Heart right ventricle (tissue), 16 donors: ENCODE measurements around the gene ADK. TPM values are rescaled to one million over a fixed set of nuclear protein-coding genes. Genes with fewer than 3 reads are reported as not detected.

Experiments
- ATAC-seq, 8 donors: fragments of 200-7000 bp; cut with Tn5 transposase; one replicate each; pipeline ENCODE4 v1.9.1; 2020; ENCODE audit warnings: mild to moderate bottlenecking in 8 of 8, moderate library complexity in 8 of 8, moderate number of reproducible peaks in 1 of 8
- DNase-seq, 2 donors: peaks; one replicate each; pipeline ENCODE4 v3.0.0-alpha.2; 2020
- H3K27ac ChIP-seq, 10 donors: fragments of 200-600 bp; sonication (generic) in 2 of 10; one replicate each; pipeline versions ENCODE4 v1.5.0 to v1.8.0; 2020 to 2022; ENCODE audit warnings: mild to moderate bottlenecking in 3 of 10
- H3K27me3 ChIP-seq, 7 donors: fragments of 200-600 bp; one replicate each; pipeline ENCODE4 v1.8.0; 2021 to 2022; ENCODE audit warnings: mild to moderate bottlenecking in 2 of 7
- H3K36me3 ChIP-seq, 9 donors: fragments of 200-600 bp; sonication (generic) in 1 of 9; one replicate each; pipeline versions ENCODE4 v1.5.0 to v1.8.0; 2020 to 2022; ENCODE audit warnings: mild to moderate bottlenecking in 2 of 9
- H3K4me1 ChIP-seq, 9 donors: fragments of 200-600 bp; sonication (generic) in 1 of 9; one replicate each; pipeline versions ENCODE4 v1.5.0 to v1.8.0; 2020 to 2022; ENCODE audit warnings: mild to moderate bottlenecking in 4 of 9
- H3K4me3 ChIP-seq, 10 donors: fragments of 200-600 bp; sonication (generic) in 2 of 10; one replicate each; pipeline versions ENCODE4 v1.5.0 to v1.8.0; 2020 to 2022; ENCODE audit warnings: mild to moderate bottlenecking in 7 of 10, moderate library complexity in 2 of 10
- H3K9me3 ChIP-seq, 11 donors: fragments of 200-600 bp in 10 of 11; sonication (generic) in 2 of 11; one replicate each; pipeline versions ENCODE4 v1.5.0 to v1.8.0; 2013 to 2022; ENCODE audit warnings: mild to moderate bottlenecking in 2 of 11, control low read depth in 1 of 11, moderate library complexity in 1 of 11
- WGBS, 2 donors: extraction: QIAGEN DNeasy Blood & Tissue Kit; methylation state at CpG; one replicate each; pipeline ENCODE4 v1.1.7; 2013; ENCODE audit warnings: inconsistent platforms in 1 of 2; 5-methylcytosine and 5-hydroxymethylcytosine counted together
- intact Hi-C, 10 donors: fragments of 100-400 bp; cut with DNase I; formaldehyde crosslinking; loops; one replicate each; pipeline versions ENCODE4 v1.11.1 to v1.14.2; 2022
- polyA plus RNA-seq, 2 donors: library from polyadenylated mRNA; stranded (reverse); fragments of 200-250 nt; gene quantifications; one replicate each; pipeline ENCODE4 v1.2.3, GENCODE V29; 2013
- total RNA-seq, 10 donors: library from RNA; stranded (reverse); fragmentation: NEBNext Ultra II Directional in 3 of 10; extraction: Animal tissue kit (Norgen Biotek cat#: 25700) in 3 of 10; gene quantifications; one replicate each; pipeline versions ENCODE4 v1.2.1 to v1.2.4, GENCODE V29; 2021 to 2023
- TF ChIP-seq, protein P1 (sequence below), 9 donors: fragments of 200-600 bp; sonication (generic) in 2 of 9; IDR thresholded peaks; one replicate each; pipeline versions ENCODE4 v1.5.0 to v1.8.0; 2021 to 2022; ENCODE audit warnings: antibody characterized with exemption in 9 of 9, mild to moderate bottlenecking in 5 of 9, moderate library complexity in 1 of 9
- donor health status: Arrhythmogenic right ventricular cardiomyopathy.
- donor health status: ischemic (EF 13 %, LVEDD 7.1; RV severe dilation, severe dysfunction).
- donor health status: healthy with polysubstance abuse.
- donor health status: DM: no; HTN: yes; CAD: no.
- donor health status: DM: no; HTN: no; CAD: no.
- donor health status: ischemic (EF 25% LVEDD 6.9; RV normal size, moderate dysfunction).
- donor health status: ischemic (EF 25% LVEDD 5.7; RV mildly dilated, moderate dysfunction).
- donor health status: healthy.
- donor health status: DM: yes; HTN: yes; CAD: no.
- donor health status: Ischemic cardiomyopathy.
- donor health status: ischemic (EF 35%, LVEDD 5.7; RV mildly dilated, moderate dysfunction).
- donor health status: nonischemic (EF 11% LVEDD 7.7; RV severe dilation, severe dysfunction).
- donor health status: DM: yes; HTN: yes; CAD: no.
- donor health status: PGD.
- donor health status: ischemic (EF 29% LVEDD 5.4; RV normal size, mild dysfunction).
- donor health status: nonischemic (EF 23%, LVEDD 6.1; RV moderate dilation, normal function).

Gene ADK
- total and polyA plus RNA-seq, 12 donors: 13.0 to 50.0 (median 39.1) TPM

DNA sequence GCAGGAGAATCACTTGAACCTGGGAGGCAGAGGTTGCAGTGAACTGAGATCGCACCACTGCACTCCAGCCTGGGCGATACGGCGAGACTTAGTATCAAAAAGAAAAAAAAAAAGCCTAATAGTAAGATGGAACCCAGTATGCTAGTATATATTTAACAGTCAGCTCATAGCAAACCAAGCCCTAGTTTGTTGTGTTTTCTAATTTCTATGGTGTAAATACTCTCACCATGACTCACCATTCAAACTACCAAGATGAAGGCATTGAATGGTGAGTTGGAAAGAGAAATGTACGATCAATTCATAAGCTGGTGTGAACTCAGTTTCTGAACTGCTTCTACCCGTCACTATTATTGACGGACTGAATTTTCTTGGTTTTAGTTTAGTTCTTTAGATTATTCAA lies 501.6 kb downstream of the ADK start:
- peaks cover 0 to 9% (median 0%) of the 10 kb centered on the region in 11 donors for H3K9me3 ChIP-seq
- H3K4me3 ChIP-seq: no peak overlapping the region
- H3K4me1 ChIP-seq: peaks cover 0 to 7% (median 0%) of the 10 kb centered on the region in 9 donors
- no peaks in the 10 kb centered on the region for H3K27me3 ChIP-seq
- WGBS, 2 donors: 97 to 99% methylated on average over 7 of the region's 7 CpGs
- intact Hi-C loops: no loop called here
- no peaks in the 10 kb centered on the region for H3K36me3 ChIP-seq
- ATAC-seq: no peak
- no peak for DNase-seq
- H3K27ac ChIP-seq: no peak overlapping the region
- TF ChIP-seq, protein P1, sequence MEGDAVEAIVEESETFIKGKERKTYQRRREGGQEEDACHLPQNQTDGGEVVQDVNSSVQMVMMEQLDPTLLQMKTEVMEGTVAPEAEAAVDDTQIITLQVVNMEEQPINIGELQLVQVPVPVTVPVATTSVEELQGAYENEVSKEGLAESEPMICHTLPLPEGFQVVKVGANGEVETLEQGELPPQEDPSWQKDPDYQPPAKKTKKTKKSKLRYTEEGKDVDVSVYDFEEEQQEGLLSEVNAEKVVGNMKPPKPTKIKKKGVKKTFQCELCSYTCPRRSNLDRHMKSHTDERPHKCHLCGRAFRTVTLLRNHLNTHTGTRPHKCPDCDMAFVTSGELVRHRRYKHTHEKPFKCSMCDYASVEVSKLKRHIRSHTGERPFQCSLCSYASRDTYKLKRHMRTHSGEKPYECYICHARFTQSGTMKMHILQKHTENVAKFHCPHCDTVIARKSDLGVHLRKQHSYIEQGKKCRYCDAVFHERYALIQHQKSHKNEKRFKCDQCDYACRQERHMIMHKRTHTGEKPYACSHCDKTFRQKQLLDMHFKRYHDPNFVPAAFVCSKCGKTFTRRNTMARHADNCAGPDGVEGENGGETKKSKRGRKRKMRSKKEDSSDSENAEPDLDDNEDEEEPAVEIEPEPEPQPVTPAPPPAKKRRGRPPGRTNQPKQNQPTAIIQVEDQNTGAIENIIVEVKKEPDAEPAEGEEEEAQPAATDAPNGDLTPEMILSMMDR (IDR thresholded peaks at IDR 0.05): no peak

DNA sequence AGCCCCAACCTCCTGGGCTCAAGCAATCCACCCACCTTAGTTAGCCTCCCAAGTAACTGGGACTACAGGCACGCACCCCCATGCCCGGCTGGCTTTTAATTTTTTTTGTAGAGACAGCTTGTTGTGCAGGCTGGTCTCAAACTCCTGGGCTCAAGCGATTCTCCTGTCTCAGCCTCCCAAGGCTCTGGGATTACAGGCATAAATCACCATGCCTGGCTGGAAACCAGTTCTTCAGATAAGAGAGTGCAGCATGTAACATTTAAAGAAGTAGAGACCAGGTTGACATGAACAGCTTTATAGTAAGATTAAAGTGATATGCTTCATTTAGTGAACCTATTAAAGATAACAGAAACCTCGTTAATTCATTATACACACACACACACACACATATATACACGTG lies 507.5 kb downstream of the ADK start:
- H3K4me1 ChIP-seq: no peaks in the 10 kb centered on the region
- ATAC-seq (no peak), DNase-seq (no peak)
- H3K27me3 ChIP-seq: no peaks in the 10 kb centered on the region
- H3K9me3 ChIP-seq: no peaks in the 10 kb centered on the region
- TF ChIP-seq, protein P1 (IDR thresholded peaks at IDR 0.05): no peak
- WGBS, 2 donors: 90 to 96% methylated on average over 5 of the region's 5 CpGs
- intact Hi-C loops: no loop called here
- H3K27ac ChIP-seq: no peak overlapping the region
- no peaks in the 10 kb centered on the region for H3K36me3 ChIP-seq
- H3K4me3 ChIP-seq: no peak overlapping the region

DNA sequence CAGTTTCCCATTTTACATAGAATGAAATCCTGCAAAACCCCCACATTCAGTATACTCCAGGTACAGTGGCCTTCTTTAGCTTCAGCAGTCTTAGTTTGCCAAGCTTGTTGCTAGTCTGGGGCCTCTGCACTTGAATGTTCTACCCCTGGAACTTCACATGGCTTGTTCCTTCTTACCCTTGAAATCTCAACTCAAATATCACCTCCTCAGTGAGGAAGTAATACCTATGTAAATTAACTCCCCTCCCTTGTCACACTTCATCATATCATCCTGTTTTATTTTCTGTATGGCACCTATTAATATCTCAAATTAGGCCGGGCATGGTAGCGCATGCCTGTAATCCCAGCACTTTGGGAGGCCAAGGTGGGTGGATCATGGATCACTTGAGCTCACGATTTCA lies 511.6 kb downstream of the ADK start:
- DNase-seq: no peak
- H3K36me3 ChIP-seq: no peaks in the 10 kb centered on the region
- intact Hi-C loops: no loop called here
- no peaks in the 10 kb centered on the region for H3K4me1 ChIP-seq
- ATAC-seq: no peak
- H3K9me3 ChIP-seq: no peaks in the 10 kb centered on the region
- H3K27ac ChIP-seq: no peak overlapping the region
- TF ChIP-seq, protein P1 (IDR thresholded peaks at IDR 0.05): no peak
- 94 to 96% methylated on average over 3 of the region's 3 CpGs for WGBS, 2 donors
- no peaks in the 10 kb centered on the region for H3K27me3 ChIP-seq
- H3K4me3 ChIP-seq: no peak overlapping the region

DNA sequence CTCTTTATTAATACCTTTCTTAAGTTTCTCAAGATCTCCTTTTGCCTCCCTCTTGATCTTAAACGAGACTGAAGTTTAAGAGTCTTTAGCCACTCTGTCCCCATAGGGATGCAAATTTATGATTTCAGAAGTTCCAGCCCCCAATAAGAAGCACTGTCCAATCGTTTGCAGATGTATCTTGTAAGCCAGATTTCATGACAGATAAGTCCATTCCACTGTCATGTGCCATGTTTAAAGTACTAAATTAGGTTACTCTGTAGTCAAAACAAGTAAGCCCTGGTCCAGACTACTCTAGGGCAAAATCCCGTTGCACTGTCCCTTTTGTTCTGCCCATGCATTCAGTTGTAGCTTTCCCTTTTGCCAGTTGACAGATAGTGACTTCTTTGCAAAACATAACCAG lies 518.2 kb downstream of the ADK start:
- Histone ChIP-seq H3K36me3 (peaks cover 0 to 8% (median 0%) of the 10 kb centered on the region in 9 donors), H3K4me1 (peaks cover 0 to 20% (median 0%) of the 10 kb centered on the region in 9 donors), H3K4me3 (no peak overlapping the region), H3K9me3 (peaks cover 0 to 10% (median 0%) of the 10 kb centered on the region in 11 donors), H3K27me3 (no peaks in the 10 kb centered on the region), H3K27ac (no peak overlapping the region)
- 58 to 62% methylated on average over 3 of the region's 3 CpGs for WGBS, 2 donors
- no peak for DNase-seq
- intact Hi-C loops: no loop called here
- no peak for ATAC-seq
- TF ChIP-seq, protein P1 (IDR thresholded peaks at IDR 0.05): no peak
